ENCODE results near the gene TBL1X. TPM values are rescaled to one million over a fixed set of nuclear protein-coding genes. Genes with fewer than 3 reads are reported as not detected.

Gene TBL1X
- total and polyA plus RNA-seq, 2 of the 8 experiments (the other 6 are each of a cell fraction or from before 2014, with no cell fraction given) = 13.3 to 25.6 TPM

GRCh38 chrX:9656277-9656676 lies 191.4 kb downstream of the TBL1X start (continued):
- TF ChIP-seq EGR1 (IDR thresholded peaks at IDR 0.05; ENCODE audit: borderline replicate concordance, low read depth, low read length) (no peak), RAD21 (IDR thresholded peaks at IDR 0.05 in 1 of 2, conservative IDR thresholded peaks at IDR 0.05 in 1 of 2; ENCODE audit: low read depth in 2 of 2, low read length in 2 of 2) (no peak)

Measured in H1 (cell line).